Neural cell (in vitro differentiated cells): Measurements from ENCODE around the gene USP17L20.
"Not testable (repeated sequence)": the region's sequence is repeated elsewhere in the genome, so short reads cannot be mapped to it uniquely, and the experiment has no call there.

Experiments
- EP300 ChIP-seq: fragments of 450-650 bp; conservative IDR thresholded peaks from 2 replicates; pipeline ENCODE4 v1.6.1; 2014; ENCODE audit warnings: antibody characterized with exemption, mild to moderate bottlenecking, moderate library complexity; ENCODE audit not compliant: poor library complexity, severe bottlenecking
- TAF1 ChIP-seq: IDR thresholded peaks from 2 replicates; pipeline ENCODE4 v1.6.1; 2012; ENCODE audit warnings: low read depth
- TF ChIP-seq, protein P1 (sequence below): fragments of 450-650 bp; IDR thresholded peaks from 2 replicates; pipeline ENCODE4 v1.5.1; 2014; ENCODE audit warnings: antibody characterized with exemption, mild to moderate bottlenecking, moderate library complexity; ENCODE audit not compliant: poor library complexity, severe bottlenecking

- TF ChIP-seq, protein P1, sequence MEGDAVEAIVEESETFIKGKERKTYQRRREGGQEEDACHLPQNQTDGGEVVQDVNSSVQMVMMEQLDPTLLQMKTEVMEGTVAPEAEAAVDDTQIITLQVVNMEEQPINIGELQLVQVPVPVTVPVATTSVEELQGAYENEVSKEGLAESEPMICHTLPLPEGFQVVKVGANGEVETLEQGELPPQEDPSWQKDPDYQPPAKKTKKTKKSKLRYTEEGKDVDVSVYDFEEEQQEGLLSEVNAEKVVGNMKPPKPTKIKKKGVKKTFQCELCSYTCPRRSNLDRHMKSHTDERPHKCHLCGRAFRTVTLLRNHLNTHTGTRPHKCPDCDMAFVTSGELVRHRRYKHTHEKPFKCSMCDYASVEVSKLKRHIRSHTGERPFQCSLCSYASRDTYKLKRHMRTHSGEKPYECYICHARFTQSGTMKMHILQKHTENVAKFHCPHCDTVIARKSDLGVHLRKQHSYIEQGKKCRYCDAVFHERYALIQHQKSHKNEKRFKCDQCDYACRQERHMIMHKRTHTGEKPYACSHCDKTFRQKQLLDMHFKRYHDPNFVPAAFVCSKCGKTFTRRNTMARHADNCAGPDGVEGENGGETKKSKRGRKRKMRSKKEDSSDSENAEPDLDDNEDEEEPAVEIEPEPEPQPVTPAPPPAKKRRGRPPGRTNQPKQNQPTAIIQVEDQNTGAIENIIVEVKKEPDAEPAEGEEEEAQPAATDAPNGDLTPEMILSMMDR: not testable (repeated sequence)
- not testable (repeated sequence) for TF ChIP-seq TAF1, EP300
Observed at GRCh38 chr4:9210357-9210756, 47.6 kb upstream of the USP17L20 start, which contains the start of gene USP17L10.
